Right renal pelvis (tissue), 4 donors: Measurements from ENCODE around the gene C19orf12. TPM values are rescaled to one million over a fixed set of nuclear protein-coding genes. Genes with fewer than 3 reads are reported as not detected.
"Not testable (repeated sequence)": the region's sequence is repeated elsewhere in the genome, so short reads cannot be mapped to it uniquely, and the experiment has no call there.

Experiments
- DNase-seq, 4 donors: peaks; one replicate each; pipeline ENCODE4 v3.0.0-alpha.2; 2013; ENCODE audit warnings: low read depth in 4 of 4, low spot score in 3 of 4, missing footprints in 1 of 4
- polyA plus RNA-seq, 4 donors: library from polyadenylated mRNA; unstranded; fragments of 120-200 nt; gene quantifications; one replicate each; pipeline ENCODE4 v1.2.1, GENCODE V29; 2013; ENCODE audit not compliant: insufficient read length in 4 of 4

Gene C19orf12
- polyA plus RNA-seq, 4 donors, result 23.6 to 26.6 (median 24.4) TPM

DNA sequence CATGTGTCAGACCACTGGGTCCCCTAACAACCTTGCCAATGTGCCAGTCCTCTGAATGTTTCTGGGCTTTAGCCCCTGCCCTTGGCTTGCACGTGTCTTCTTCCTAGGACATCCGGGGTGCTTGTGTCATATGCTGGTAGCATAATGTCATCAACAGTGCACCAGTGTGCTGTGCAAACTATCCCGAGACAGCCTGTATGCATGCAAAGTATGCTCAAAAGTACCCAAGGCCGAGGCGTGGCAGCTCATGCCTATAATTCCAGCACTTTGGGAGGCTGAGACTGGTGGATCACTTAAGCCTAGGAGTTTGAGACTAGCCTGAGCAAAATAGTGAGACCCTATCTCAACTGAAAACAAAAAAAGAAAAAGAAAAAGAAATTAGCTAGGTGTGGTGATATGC, 20.8 kb upstream of the C19orf12 start:
- no peak for DNase-seq

DNA sequence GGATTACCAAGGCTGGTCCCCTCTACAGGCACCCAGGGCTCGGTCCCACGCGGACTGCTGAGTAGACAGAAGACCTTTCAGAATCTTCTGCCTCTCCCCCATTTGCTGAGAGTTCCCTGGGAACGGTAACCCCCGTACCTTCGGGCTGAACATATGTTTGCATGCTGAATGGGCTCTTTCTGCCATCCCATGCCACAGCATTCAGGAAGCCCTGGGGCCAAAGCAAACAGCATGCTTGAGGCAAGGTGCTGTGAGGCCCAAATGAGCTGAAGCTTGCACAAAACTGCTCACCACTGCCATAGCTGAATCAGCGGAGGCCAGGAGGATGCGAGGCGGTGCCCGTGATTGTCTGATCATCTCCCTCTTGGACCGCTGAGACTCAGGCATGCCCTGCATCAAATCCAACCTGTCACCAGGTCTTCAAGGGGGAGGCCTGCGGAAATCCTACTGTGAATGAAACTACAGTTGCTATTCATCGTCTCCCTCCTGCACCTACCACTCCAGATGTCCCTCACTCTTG, 16.3 kb upstream of the C19orf12 start:
- DNase-seq, result no peak

DNA sequence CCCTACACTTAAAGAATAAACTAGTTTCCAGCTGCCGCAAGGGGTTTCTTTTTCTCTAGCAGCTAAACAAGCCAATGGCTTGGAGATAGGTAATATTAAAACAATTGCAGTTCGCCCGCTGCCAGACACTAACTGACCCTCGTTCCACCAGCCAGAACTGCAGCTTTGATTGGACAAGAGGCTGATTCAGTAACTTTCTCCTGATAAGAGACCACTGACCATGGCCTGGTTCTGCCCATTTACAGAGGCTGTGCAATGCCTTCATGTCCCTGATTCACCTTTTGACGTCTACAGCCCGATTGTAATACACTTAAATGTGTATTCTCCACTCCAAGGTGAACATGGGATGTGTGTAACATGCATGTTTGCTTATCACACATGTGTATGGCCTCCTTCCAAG, 12.8 kb upstream of the C19orf12 start:
- no peak for DNase-seq

DNA sequence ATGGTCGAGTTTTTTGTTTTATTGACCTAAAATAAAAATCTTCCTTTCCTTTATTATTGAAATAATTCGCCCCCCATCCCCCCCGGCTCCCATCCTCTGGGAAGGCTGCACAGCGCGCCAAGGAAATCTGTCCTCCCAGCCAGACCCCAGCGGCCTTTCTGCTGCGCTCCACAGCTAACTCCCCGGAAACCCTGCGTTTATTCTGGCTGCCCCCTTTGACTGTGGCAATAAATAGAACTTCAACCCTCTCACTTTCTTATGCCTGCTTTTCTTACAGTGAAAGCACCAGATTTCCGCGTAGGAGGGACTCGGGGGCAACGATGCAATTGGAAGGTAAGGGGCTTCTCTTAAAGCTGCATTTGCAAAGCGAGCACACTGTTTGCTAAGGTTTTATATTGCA, 9.7 kb upstream of the C19orf12 start:
- no peak for DNase-seq

DNA sequence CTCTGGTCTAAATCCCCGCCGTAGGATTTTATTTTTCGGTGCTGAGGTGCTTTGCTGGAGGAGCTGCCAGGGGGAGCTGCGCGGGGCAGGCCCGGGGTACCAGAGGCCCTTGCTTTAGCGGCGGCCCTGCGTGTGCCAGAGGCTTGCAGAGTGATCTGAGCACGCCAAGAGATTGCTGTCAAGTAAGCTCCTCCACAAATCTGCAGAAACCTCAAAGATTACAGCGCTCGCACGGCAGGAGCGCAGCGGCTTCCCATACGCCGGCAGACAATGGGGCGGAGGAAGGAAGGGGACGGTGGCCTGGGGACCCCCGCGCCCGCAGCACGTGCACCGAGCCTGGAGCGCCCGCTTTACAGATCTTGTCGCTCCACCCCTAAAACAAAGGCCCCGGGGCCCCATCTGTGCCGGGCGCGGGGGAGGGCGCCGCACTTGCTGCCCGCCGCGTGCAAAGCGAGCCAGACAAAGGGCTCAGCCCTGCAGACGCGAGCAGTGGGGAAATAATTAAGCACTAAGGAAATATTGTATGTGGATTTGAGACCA, 9.1 kb upstream of the C19orf12 start:
- no peak for DNase-seq

DNA sequence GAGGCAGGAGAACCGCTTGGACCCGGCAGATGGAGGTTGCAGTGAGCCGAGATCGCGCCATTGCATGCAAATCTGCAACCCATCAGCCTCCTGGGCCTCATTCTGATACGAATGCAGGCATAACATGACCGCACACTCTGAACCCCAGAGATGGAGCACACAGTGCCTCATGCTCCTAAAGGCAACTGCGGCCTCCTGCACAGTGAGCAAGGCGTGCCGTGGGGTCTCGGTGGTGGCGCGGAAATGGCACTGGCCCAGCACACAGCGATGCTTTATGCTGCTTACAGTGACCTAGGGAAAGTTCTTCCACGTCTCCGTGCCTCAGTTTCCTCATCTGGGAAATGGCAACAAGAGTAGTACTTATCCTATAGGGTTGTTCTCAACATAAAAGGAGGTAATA, 2.0 kb upstream of the C19orf12 start:
- no peak for DNase-seq

DNA sequence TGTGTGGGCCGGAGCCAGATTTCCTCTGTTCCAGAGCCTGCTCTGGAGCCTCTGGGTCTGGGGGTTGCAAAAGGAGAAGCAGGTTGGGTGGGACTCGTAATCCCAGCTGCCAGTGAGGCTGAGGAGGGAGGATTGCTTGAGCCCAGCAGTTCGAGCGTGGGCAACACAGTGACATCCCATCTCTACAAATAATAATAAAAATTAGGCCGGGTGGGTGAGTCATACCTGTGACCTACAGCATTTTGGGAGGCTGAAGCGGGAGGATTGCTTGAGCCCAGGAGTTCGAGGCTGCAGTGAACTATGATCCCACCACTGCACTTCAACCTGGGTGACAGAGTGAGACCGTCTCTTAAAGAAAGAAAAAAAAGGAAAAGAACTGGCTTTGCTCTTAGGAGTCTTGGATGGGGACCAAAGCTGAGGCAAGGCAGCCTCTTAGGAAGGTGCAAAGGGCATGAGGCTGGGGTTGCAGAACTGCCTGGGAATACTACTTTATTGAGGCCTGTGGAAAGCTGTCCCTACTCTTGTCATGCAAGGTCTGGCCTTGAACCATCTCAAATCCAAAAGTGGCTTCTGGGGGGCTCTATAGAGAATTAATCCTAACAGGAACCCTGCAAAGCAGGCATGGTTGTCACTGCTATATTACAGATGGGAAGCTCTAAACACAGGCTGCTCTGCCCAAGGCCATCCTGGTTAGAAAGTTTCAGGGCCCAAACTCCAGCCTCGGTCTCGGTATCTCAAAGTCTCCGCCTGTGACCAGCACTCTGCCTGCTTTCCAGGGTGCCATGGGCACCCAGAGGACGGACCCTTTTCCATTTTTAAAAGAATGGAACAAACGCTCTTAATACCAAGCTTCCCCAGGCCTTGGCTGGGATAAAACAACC, 880 bp upstream of the C19orf12 start:
- no peak for DNase-seq

DNA sequence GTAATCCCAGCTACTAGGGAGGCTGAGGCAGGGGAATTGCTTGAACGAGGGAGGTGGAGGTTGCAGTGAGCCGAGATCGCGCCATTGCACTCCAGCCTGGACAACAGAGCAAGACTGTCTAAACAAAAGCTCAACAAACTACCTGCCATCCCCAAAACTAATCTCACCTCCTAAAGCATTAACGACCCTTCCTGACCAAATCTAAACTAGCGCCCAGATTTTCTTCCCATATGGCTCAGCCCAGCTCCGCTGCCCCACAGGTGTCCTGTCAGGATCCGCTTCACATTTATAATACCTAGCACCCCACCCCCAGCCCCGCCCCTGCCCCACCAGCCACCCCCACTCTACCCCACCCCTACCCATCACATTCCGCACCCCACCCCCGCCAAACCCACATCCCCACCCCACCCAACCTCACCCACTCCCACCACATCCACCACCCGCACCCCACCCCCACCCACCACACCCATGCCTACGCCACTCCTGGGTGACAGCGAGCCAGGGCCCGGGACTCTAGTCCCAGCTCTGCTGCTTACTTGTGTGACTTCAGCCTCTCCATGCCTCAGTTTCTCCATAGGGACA, 599 bp downstream of the C19orf12 start:
- no peak for DNase-seq

DNA sequence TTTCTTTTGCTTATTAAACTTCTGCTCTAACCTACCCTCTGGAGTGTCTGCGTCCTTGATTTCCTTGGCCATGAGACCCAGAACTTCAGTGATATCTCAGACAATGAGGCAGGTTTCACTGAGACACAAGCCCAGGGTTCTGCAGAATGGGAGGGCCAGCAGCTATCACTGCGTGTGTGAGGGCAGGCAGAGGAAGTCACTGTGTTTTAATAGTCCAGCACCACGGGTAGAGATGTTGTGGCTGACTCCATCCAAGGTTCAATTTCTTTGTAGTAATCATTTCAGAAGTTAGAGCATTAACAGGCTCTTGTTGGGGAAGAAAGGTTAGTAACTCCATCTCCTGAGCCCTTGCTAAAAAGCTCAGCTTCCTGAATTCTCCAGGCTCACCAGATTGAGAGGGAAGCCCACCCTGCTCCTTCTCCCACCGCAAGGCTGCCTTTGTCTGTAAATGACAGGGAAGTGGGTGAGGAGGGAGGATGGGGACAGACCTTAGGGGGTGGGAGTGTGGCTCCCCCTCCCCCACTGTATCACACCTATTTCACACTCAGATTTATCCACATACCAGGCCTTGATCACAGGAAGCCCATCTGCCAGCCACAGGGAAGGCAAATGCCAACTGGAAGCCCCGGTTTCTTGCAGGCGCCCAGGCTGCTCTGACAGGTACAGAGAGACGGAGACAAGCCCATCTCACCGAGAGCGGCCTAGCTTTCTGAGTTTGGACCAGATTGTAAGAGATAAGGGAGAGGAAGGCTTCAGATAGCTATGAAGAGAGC, 2.1 kb downstream of the C19orf12 start:
- no peak for DNase-seq

DNA sequence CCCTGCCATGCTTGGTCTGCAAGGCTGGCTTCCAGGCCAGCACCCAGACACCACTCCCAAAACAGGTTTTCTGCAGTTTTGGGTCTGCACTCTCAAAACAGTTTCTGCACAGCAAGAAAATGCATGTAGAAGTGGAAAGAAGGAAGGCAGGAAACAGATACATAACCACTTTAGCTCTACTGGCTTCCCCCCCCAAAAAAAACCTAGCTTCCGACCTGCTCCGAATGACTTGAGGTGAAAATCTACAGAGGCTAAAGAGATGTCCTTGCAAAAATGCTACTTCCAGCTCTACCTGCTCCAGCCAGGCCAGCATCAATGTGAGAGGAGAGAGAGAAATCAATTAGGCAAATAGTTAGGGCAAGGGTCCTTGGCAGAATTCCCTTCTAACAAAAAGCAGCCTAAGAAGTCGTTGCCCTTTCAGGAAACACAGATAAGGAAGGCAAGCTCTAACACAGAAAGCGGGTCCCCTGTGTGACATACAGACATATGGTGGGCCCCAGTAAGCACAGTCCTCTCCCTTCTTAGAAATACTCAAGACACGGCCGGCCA, 3.4 kb downstream of the C19orf12 start:
- no peak for DNase-seq

DNA sequence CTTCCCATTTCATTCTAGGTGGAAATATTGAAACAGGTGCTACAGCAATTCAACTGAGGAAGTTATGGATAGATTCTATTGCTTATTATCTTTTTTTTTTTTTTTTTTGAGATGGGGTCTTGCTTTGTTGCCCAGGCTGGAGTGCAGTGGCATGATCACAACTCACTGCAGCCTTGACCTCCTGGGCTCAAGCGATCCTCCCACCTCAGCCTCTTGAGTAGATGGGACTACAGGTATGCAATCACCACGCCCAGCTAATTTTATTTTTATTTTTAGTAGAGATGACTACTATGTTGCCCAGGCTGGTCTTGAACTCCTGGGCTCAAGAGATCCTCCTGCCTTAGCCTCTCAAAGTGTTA, 5.6 kb downstream of the C19orf12 start:
- DNase-seq, result not testable (repeated sequence)

DNA sequence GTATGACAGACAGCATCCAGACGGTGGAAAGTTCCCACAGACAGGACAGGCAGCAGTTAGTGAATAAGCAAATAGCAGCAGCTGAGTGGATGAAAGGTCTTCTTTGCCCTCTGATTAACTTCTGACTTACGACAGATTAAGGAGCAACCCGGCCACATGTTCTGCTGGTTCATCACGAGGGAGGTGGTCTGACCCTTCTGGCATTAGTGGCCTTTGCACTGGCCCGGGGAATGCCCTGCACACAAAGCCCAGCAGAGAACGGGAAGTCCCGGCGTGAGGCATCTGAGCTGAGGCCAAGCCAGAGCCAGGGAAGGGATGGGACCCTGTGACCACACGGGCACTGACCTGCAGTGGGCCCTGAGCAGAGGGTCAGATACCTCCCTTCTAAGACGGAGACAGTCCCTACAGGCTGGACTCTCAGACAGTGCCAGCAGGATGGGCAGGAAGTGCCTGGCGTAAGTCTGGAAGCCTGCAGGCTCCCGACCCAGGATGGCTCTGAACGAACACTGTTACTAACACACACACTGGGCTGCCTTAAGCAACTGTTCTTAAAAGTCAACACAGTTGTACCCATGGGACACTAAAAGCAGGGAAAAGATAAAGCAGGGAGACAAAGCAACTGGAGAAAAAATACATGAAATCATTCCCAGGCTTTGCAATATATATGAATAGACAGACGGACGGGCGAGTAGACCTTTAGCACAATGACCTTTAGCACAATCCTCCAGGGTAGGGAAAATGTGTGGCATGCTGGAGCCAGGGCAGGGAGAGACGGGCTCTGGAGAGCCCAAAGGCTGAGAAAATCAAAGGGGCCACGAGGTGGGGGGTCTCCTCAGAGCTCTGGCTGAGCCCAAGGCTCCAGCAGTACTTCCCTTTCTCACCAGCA, 6.3 kb downstream of the C19orf12 start:
- no peak for DNase-seq

DNA sequence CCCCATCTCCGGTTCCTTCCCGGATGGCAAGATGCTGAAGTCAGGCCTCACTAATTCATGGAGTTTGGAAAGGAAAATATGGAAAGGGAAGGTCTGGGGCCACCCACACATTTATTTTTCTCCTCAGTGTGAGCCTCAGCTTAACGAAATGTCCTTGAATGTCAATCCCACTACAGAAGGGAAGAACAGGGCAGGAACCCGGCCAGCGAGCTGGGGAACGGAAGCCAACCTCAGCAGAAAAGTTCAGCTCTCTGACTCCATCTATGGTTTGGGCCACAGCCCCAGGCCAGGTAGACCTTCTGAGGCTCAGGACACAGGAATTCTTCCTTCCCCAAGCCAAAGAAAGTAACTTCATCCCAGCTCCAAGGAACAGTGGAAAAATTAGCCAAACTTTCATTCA, 8.4 kb downstream of the C19orf12 start:
- DNase-seq, result no peak

DNA sequence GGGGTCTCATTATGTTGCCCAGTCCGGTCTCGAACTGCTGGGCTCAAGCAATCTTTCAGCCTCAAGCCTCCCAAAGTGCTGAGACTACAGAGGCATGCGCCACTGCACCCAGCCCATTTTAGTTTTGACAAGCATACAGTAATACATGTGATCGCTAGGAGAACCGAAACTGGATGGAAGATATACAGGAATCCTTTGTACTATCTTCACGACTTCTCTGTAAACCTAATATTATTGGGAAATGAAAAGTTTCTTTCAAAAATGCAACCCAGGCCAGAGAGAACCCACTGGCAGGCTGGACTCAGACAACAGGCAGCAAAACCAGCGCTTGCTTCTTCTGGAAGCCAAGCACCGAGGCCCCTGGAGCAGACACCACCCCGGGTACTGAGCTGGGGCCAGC, 9.4 kb downstream of the C19orf12 start:
- no peak for DNase-seq

DNA sequence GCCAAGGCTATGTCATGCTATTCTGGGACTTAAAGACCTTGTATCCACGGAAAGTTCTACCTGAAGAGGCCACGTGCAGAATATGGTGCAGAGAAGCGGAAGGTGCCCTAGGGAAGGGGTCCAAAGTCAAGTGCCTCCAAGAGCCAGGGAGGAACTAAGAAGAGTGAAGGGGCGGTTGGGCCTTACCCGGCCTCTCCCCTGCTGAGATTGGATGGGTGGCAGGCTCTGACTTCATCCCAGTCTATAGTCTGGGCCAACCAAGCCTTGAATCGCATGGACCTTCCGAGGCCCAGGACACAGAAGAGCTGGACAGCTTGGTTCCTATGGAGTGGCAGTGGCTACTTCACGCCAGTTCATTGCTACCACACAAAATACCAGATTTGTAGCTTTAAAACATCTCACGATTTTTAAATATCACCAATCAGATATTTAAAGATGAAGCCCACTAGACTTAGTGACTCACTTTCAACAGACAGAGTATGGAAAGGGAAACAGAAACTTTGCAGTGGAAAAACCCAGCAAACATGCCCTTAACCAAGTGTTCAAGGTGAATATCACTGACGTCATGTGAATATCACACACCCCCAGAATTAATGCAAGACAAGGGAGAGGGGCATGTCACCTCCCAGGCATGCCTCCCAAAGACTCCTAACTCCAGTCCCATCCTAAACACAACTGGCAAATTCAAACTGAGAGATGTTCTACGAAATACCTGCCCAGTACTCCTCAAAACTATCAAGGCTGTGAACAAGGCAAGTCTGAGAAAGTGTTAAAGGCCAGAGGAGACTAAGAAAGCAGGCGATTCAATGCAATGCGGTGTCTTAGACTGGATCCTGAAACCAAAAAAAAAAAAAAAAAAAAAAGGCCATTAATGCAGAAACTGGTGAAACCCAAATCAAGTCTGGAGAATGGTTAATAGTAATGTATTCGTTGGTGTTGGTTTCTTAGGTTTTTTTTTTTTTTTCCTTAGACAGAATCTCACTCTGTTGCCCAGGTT, 10.2 kb downstream of the C19orf12 start:
- DNase-seq, result no peak

DNA sequence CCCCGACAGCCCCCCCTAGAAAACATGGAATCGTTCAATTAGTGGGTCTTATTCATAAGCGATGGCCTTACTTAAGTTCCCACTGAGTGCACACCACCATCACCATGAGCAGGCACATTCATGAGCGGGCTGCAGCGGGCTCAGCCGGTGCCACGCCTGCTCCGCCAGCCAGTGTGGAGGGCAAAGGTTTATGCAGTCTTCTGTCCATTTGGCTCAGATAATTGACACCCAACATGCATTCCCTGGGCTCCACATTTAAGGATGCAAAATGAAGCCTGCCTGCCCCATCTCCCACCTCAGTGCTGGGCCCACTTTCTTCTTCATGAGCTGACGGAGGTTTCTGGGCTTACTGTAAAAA, 12.1 kb downstream of the C19orf12 start:
- DNase-seq, result no peak

DNA sequence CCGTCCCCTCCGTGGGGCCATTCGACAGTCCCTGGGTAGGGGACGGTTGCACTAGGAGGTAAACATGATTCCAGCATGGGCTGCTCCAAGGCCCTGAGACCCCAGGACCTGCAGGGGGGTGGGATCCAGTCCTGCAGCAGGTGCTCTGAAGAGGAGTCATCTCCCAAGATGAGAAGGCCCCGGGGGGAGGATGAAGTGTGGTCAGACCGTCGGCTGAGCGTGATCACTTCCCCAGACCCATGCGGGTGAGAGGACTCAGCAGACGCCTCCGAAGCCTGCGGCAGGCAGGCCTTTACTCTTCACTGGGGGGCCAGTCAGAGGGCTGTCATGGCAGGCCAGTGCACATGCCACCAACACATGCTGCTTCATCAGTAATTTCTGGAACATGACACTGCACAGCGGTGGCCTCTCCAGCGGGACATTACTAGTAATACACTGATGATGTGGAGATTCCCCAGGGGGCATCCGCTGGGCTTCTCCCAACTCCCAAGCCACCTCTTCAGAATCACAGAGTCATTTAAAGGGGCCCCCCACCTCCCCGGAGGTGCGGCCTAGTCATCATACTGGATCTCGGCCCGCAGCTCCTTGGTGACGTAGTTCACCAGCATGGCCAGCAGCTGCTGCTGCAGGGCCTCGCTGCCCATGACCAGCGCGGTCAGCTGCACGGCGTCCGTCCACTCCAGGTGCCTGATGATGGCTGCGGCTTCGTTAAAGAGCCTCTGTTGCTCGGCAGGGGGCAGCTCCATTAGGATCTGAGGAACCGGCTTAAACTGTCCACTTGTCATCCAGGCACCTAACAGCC, 12.7 kb downstream of the C19orf12 start:
- no peak for DNase-seq

DNA sequence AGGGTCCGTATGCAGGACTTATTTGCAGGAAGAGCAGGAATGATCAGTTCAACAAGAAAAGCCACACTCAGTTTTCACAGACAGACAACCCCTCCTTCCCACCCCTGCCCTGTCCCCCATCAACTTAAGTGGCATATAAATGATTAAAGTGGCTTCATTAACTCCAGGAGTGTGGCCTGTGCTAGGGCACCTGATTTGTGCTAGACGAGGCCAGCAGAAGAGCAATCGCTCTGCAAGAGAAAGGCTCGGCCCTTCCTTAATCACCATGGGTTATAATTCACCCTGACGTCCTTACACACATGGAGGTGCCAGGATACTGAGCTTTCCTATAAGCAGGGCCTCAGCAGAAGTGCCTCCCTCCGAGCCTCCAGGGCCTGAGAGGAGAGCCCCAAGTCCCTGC, 14.6 kb downstream of the C19orf12 start:
- no peak for DNase-seq
